IPS DF 6.9 (cell line): Measurements from ENCODE around the gene ODAD4.

Experiments
- DNase-seq: peaks from one replicate; pipeline ENCODE4 v3.0.0-alpha.2; 2013; ENCODE audit warnings: low read depth, low spot score
- H3K27ac ChIP-seq: one replicate; pipeline ENCODE4 v1.5.1; 2013; ENCODE audit warnings: low read length, control low read depth
- H3K27me3 ChIP-seq: 2 replicates; pipeline ENCODE4 v1.6.1; 2013; ENCODE audit warnings: mild to moderate bottlenecking, low read length; ENCODE audit not compliant: control insufficient read depth, insufficient read depth
- H3K36me3 ChIP-seq: 2 replicates; pipeline ENCODE4 v1.6.1; 2013; ENCODE audit warnings: low read length; ENCODE audit not compliant: control insufficient read depth, insufficient read depth
- H3K4me1 ChIP-seq: 2 replicates; pipeline ENCODE4 v1.6.1; 2013; ENCODE audit warnings: low read length; ENCODE audit not compliant: control insufficient read depth, insufficient read depth
- H3K4me3 ChIP-seq: 2 replicates; pipeline ENCODE4 v1.5.1; 2013; ENCODE audit warnings: mild to moderate bottlenecking, low read length
- H3K9me3 ChIP-seq: 2 replicates; pipeline ENCODE4 v1.6.1; 2013; ENCODE audit warnings: low read length, inconsistent platforms; ENCODE audit not compliant: control insufficient read depth, insufficient read depth
- WGBS: extraction: QIAGEN DNeasy Blood & Tissue Kit; methylation state at CpG from one replicate; pipeline ENCODE4 v1.1.7; 2013; ENCODE audit warnings: mixed read lengths, missing lambda C conversion rate; ENCODE audit not compliant: insufficient read length, insufficient coverage; 5-methylcytosine and 5-hydroxymethylcytosine counted together

ODAD4 gene, protein sequence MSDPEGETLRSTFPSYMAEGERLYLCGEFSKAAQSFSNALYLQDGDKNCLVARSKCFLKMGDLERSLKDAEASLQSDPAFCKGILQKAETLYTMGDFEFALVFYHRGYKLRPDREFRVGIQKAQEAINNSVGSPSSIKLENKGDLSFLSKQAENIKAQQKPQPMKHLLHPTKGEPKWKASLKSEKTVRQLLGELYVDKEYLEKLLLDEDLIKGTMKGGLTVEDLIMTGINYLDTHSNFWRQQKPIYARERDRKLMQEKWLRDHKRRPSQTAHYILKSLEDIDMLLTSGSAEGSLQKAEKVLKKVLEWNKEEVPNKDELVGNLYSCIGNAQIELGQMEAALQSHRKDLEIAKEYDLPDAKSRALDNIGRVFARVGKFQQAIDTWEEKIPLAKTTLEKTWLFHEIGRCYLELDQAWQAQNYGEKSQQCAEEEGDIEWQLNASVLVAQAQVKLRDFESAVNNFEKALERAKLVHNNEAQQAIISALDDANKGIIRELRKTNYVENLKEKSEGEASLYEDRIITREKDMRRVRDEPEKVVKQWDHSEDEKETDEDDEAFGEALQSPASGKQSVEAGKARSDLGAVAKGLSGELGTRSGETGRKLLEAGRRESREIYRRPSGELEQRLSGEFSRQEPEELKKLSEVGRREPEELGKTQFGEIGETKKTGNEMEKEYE

DNA sequence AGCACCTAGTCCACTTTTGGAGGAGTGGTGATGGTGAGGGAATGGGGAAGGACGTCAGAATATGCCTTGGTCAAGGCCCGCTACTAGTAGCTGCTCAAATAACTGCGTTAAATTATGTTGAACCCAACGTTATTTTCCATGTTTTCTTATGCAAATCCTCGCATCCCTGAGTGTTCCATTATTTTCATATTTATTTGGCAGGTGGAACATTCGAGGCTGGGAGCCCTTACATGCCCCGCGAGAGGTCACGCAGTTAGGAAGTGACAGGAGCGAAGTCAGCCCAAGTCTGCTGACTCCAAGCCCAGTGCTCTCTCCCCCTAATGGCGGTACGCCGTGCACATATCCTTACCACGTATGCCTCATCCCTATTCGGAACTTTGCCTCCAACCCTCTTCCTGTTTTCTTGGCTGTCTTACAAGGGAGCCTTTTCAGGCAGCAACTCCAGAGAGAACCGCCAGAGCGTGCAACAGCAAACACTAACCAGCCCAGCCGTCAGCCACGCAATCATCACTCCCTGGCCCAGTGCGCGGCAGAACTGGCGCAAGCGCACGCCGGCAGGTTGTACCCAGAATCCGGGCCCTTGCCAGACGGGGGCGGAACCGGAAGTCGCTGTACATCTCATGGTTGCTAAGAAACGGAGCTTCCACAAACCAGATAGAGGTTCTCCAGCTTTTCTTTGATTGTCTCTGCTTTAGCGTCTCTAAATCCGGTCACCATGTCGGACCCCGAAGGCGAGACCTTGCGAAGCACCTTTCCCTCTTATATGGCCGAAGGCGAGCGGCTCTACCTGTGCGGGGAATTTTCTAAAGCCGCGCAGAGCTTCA is at the start of gene ODAD4:
Gene ODAD4 (plus strand): TSS at position 609 of the 824 bp plus-strand sequence. CDS start 107 bp downstream, at position 716.
- H3K4me3 ChIP-seq: peak within 1 kb of the TSS; percentile 56; the same call in 1 of the 2 replicates
- H3K4me1 ChIP-seq: no peaks in the 10 kb centered on the region; the same call in 1 of the 2 replicates
- H3K36me3 ChIP-seq: no peaks in the 10 kb centered on the region
- no peaks in the 10 kb centered on the region for H3K27me3 ChIP-seq
- H3K27ac ChIP-seq: no peak within 1 kb of the TSS
- WGBS: no CpG with 5 or more reads among the region's 43 CpGs
- DNase-seq: peak; percentile 89
- no peaks in the 10 kb centered on the region for H3K9me3 ChIP-seq

DNA sequence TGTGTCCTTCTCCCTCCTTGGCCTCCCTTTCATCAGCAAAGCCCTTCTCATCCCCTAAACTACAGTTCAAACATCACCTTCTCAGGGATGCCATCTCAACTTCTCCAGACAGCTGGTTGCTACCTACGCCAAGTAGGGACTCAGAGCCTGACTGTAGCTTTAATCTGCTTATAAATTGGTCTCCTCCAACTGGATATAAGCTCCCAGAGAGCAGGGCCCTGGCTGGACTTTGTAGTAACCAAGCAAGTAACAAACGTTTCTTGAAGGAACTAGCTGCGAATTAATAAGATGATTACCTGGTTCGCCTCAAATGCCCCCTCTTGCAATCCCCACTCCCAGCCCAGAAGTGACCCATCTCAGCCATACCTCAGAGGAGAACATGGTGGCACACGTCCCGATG is 47.7 kb upstream of the ODAD4 start:
- Histone ChIP-seq H3K36me3 (peaks cover 55% of the 10 kb centered on the region), H3K9me3 (no peaks in the 10 kb centered on the region), H3K27me3 (no peaks in the 10 kb centered on the region), H3K4me3 (no peak overlapping the region), H3K27ac (no peak overlapping the region), H3K4me1 (no peaks in the 10 kb centered on the region)
- no peak for DNase-seq
- no CpG with 5 or more reads among the region's 6 CpGs for WGBS

DNA sequence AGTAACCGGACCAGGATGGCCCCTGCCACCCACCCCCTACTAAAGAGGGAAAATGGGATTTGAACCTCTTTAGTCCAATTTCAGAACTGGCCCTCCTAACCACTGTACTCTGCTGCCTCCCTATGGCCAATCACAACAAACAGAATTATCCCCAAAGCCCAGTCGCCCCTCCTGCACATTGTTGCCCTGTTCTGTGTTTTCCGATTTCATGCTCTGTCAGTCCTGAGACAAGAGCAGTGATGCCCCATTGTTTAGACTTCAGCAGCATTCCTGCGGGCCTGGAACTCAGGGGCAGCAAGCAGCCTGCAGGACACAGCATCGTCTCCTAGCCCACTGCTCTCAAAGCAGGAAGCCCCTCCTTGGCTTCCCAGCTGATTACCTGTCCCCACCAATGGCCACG is 44.7 kb upstream of the ODAD4 start:
- Histone ChIP-seq H3K4me3 (no peak overlapping the region), H3K9me3 (no peaks in the 10 kb centered on the region), H3K27ac (no peak overlapping the region), H3K36me3 (peaks cover 43% of the 10 kb centered on the region), H3K4me1 (no peaks in the 10 kb centered on the region), H3K27me3 (no peaks in the 10 kb centered on the region)
- no CpG with 5 or more reads among the region's 6 CpGs for WGBS
- no peak for DNase-seq

DNA sequence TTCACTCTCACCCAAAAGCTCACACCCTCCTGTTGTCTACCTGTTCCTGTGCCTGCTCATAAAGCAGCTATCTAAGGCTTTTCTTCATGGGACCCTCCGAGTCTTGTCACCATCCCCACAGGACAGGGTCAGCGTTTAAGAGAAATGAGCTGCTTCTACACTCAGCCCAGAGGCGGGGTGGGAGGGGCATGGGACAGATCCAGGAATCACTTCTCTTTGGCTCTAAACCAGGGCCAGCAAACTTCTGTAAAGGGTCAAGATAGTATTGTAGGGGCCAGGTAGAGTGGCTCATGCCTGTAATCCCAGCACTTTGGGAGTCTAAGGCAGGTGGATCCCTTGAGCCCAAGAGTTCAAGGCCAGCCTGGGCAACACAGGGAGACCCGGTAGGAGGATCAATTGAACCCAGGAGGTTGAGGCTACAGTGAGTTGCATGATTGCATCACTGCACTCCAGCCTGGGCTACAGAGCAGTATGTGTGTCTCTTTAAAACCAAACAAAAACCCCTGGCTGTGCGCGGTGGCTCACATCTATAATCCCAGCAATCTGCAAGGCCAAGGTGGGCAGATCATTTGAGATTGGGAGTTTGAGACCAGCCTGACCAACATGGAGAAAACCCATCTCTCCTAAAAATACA is 42.0 kb upstream of the ODAD4 start:
- Histone ChIP-seq H3K9me3 (no peaks in the 10 kb centered on the region), H3K4me3 (no peak overlapping the region), H3K27me3 (no peaks in the 10 kb centered on the region), H3K36me3 (peaks cover 43% of the 10 kb centered on the region), H3K4me1 (no peaks in the 10 kb centered on the region), H3K27ac (no peak overlapping the region)
- DNase-seq: no peak
- no CpG with 5 or more reads among the region's 6 CpGs for WGBS

DNA sequence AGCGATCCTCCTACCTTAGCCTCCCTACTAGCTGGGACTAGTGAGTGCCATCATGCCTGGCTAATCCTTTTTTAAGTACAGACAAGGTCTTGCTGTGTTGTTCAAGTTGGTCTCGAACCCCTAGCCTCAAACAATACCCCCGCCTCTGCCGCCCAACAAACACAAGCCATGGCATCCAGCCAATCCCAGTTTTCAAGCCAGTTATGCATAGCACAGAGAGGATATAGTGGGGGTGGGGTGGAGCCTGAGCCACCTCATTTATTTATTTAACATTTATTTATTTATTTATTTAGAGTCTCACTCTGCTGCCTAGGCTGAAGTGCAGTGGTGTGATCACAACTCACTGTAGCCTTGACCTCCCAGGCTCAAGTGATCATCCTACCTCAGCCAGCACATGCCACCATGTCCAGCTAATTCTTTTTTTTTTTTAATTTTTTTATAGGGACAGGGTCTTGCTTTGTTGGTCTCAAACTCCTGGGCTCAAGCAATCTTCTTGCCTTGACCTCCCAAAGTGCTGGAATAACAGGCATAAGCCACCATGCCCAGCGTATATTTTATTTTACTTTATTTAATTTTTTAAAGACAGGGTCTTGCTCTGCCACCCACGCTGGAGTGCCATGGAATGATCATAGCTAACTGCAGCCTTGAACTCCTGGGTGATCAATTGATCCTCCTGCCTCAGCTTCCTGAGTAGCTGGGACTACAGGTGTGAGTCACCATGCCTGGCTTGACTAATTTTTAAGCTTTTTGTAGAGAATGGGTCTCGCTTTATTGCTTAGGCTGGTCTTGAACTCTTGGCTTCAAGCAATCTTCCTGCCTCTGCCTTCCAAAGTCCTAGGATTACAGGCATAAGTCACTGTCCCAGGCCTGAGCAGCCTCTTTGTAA is 39.0 kb upstream of the ODAD4 start:
- Histone ChIP-seq H3K27ac (no peak overlapping the region), H3K4me1 (no peaks in the 10 kb centered on the region), H3K4me3 (no peak overlapping the region), H3K9me3 (no peaks in the 10 kb centered on the region), H3K36me3 (peaks cover 47% of the 10 kb centered on the region), H3K27me3 (no peaks in the 10 kb centered on the region)
- DNase-seq: no peak
- WGBS: no CpG with 5 or more reads among the region's 7 CpGs

DNA sequence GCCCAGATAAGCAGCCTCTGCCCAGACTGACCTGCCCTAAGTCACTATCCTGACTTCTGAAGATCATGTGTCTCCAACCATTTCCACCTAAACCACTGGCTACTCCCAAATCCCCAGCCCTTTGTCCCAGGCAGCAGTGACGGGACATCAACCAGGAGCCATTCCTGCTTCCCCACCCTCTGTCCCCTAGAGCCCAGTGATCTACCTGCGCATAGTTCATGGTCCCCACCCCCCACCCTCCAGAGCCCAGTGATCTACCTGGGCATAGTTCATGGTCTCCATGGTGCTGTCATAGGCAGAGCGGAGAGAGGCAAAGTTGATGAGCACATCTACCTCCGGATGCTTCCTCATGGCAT is 38.4 kb upstream of the ODAD4 start:
- H3K27ac ChIP-seq: no peak overlapping the region
- no peaks in the 10 kb centered on the region for H3K4me1 ChIP-seq
- no peaks in the 10 kb centered on the region for H3K27me3 ChIP-seq
- H3K9me3 ChIP-seq: no peaks in the 10 kb centered on the region
- WGBS: no CpG with 5 or more reads among the region's 4 CpGs
- H3K36me3 ChIP-seq: peaks cover 53% of the 10 kb centered on the region
- no peak for DNase-seq
- H3K4me3 ChIP-seq: no peak overlapping the region

DNA sequence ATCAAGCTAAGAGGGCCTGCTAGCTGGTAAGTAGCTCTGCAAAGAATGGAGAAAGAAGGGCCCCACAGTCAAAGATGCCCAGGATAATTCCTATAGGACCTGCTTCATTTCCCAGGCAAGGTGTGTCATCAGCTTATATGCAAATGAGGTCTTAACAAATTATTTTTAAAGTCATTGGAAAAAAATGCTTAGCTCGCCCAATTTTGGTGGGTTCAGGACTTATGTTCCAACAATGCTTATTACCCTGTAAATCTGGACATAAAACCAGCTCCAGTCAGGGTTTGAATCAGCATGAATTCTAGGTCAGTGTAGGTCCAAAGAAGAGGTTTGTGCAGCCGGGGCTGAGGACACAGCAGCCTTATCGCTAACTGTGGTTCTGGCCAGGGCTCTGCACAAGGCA is 37.0 kb upstream of the ODAD4 start:
- no peak overlapping the region for H3K4me3 ChIP-seq
- no peak overlapping the region for H3K27ac ChIP-seq
- WGBS: no CpG with 5 or more reads among the region's 3 CpGs
- no peaks in the 10 kb centered on the region for H3K27me3 ChIP-seq
- no peaks in the 10 kb centered on the region for H3K4me1 ChIP-seq
- H3K9me3 ChIP-seq: no peaks in the 10 kb centered on the region
- DNase-seq: no peak
- peaks cover 51% of the 10 kb centered on the region for H3K36me3 ChIP-seq

DNA sequence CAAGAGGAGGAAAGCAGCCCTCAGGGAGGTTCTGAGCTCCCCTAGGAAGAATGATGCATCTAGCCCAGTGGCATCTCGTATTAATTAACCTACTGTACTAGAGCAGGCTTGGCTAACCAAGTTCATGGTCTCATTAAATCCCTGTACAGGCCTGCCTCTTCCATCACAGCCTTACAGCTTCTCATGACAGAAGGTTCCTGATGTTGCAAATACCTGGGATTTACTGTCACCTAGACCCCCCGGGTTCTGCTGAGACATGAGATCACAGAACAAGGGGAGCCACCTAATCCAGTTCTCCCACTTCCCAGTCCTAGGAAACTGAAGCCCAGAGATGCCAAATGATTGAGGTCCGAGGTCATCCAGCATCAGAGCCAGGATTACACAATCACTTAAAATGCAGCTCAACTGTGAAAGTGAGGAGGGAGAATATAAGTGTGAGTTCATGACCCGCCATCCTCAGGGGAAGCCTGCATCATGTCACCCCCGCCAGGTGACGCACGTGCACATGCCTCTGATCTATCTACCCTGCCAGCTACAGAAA is 35.6 kb upstream of the ODAD4 start:
- no peak for DNase-seq
- no peaks in the 10 kb centered on the region for H3K4me1 ChIP-seq
- no peaks in the 10 kb centered on the region for H3K27me3 ChIP-seq
- no peaks in the 10 kb centered on the region for H3K9me3 ChIP-seq
- peaks cover 57% of the 10 kb centered on the region for H3K36me3 ChIP-seq
- no peak overlapping the region for H3K4me3 ChIP-seq
- no peak overlapping the region for H3K27ac ChIP-seq
- no CpG with 5 or more reads among the region's 7 CpGs for WGBS

DNA sequence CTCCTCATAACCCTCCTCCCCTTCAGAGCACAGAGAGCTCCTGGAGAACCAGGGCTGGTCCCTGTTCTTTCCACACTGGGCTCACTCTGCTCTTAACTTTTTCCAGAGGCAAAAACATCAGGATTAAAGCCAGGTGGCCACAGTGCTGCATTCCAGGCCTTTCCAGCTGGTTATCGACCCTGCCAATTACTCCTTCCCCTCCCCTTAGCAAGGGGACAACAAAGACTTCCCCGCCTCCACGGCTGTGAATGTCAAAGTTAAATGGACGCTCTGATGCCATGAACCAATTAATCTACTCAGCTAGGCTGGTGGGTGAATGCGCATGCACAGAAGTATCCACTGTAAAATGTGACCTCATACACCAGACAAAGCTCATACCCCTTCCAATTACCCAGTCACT is 34.8 kb upstream of the ODAD4 start:
- WGBS: no CpG with 5 or more reads among the region's 5 CpGs
- H3K27ac ChIP-seq: no peak overlapping the region

More for the DNA sequence above, 34.8 kb upstream of the ODAD4 start:
- H3K27me3 ChIP-seq: no peaks in the 10 kb centered on the region
- no peak for DNase-seq
- no peaks in the 10 kb centered on the region for H3K4me1 ChIP-seq
- H3K9me3 ChIP-seq: no peaks in the 10 kb centered on the region
- H3K4me3 ChIP-seq: no peak overlapping the region
- H3K36me3 ChIP-seq: peaks cover 58% of the 10 kb centered on the region
